Loucy (cell line): ENCODE measurements around the gene ZNF248.

Experiments
- H2AFZ ChIP-seq: fragments of 200-600 bp; sonication (generic); 2 replicates; pipeline ENCODE4 v1.6.0; 2016; ENCODE audit warnings: antibody characterized with exemption, mild to moderate bottlenecking, low read length, moderate library complexity
- H3F3A ChIP-seq: fragments of 200-600 bp; 2 replicates; pipeline ENCODE4 v1.6.0; 2016; ENCODE audit warnings: antibody characterized with exemption, low read depth, mild to moderate bottlenecking
- H3K27me3 ChIP-seq: fragments of 200-600 bp; sonication (generic); 2 replicates; pipeline ENCODE4 v1.6.1; 2014; ENCODE audit warnings: low read length, mild to moderate bottlenecking; ENCODE audit not compliant: insufficient read depth, poor library complexity, severe bottlenecking
- H3K36me3 ChIP-seq: fragments of 200-600 bp; sonication (generic); 2 replicates; pipeline ENCODE4 v1.6.1; 2016; ENCODE audit warnings: low read length; ENCODE audit not compliant: insufficient read depth
- H3K4me1 ChIP-seq: fragments of 200-600 bp; sonication (generic); 2 replicates; pipeline ENCODE4 v1.5.1; 2014; ENCODE audit warnings: low read length, mild to moderate bottlenecking; ENCODE audit not compliant: insufficient read depth, poor library complexity, severe bottlenecking
- H3K4me2 ChIP-seq: fragments of 200-600 bp; sonication (generic); 2 replicates; pipeline ENCODE4 v1.6.0; 2014; ENCODE audit warnings: antibody characterized with exemption, low read length, low read depth, mild to moderate bottlenecking; ENCODE audit not compliant: poor library complexity, severe bottlenecking
- H3K4me3 ChIP-seq: fragments of 200-600 bp; sonication (generic); 2 replicates; pipeline ENCODE4 v1.5.1; 2014; ENCODE audit warnings: low read length, mild to moderate bottlenecking, mixed read lengths; ENCODE audit not compliant: poor library complexity, severe bottlenecking
- H3K79me2 ChIP-seq: fragments of 200-600 bp; sonication (generic); 2 replicates; pipeline ENCODE4 v1.6.1; 2014; ENCODE audit warnings: low read length; ENCODE audit not compliant: insufficient read depth
- H3K9ac ChIP-seq: fragments of 200-600 bp; sonication (generic); 2 replicates; pipeline ENCODE4 v1.6.0; 2014; ENCODE audit warnings: mild to moderate bottlenecking, low read depth, low read length, moderate library complexity; ENCODE audit not compliant: poor library complexity, severe bottlenecking
- H3K9me2 ChIP-seq: fragments of 200-600 bp; sonication (generic); replicated peaks from 2 replicates; pipeline ENCODE4 v1.6.1; 2016; ENCODE audit warnings: low read depth, low read length, mixed read lengths
- H3K9me3 ChIP-seq: fragments of 200-600 bp; sonication (generic); 2 replicates; pipeline ENCODE4 v1.6.1; 2014; ENCODE audit warnings: mild to moderate bottlenecking, antibody characterized with exemption, low read length, low read depth; ENCODE audit not compliant: insufficient read depth
- H4K20me1 ChIP-seq: fragments of 200-600 bp; sonication (generic); 2 replicates; pipeline ENCODE4 v1.6.0; 2014; ENCODE audit warnings: antibody characterized with exemption, low read length, mild to moderate bottlenecking; ENCODE audit not compliant: insufficient read depth, poor library complexity, severe bottlenecking
- CTCF ChIP-seq: fragments of 200-600 bp; sonication (generic); conservative IDR thresholded peaks from 2 replicates; pipeline ENCODE4 v1.5.1; 2014; ENCODE audit warnings: mild to moderate bottlenecking, antibody characterized with exemption, low read length
- EZH2phosphoT487 ChIP-seq: fragments of 200-600 bp; IDR thresholded peaks from 2 replicates; pipeline ENCODE4 v1.6.1; 2018; ENCODE audit warnings: antibody characterized with exemption, mild to moderate bottlenecking, moderate library complexity, borderline replicate concordance

ZNF248 gene

GRCh38 chr10:37752334-37752875, 105.0 kb downstream of the ZNF248 start:
- Histone ChIP-seq H3K9ac (no peak overlapping the region), H3K4me3 (no peak overlapping the region), H3K79me2 (no peaks in the 10 kb centered on the region), H2AFZ (no peak overlapping the region), H3K4me1 (no peaks in the 10 kb centered on the region), H3K27me3 (no peaks in the 10 kb centered on the region), H3K36me3 (no peaks in the 10 kb centered on the region), H3F3A (no peaks in the 10 kb centered on the region), H3K9me3 (no peaks in the 10 kb centered on the region), H3K4me2 (no peak overlapping the region), H4K20me1 (no peaks in the 10 kb centered on the region), H3K9me2 (no peaks in the 10 kb centered on the region)
- TF ChIP-seq EZH2phosphoT487 (no peak), CTCF (no peak)

GRCh38 chr10:37748170-37748569, 109.2 kb downstream of the ZNF248 start:
- Histone ChIP-seq H3K9me2 (no peaks in the 10 kb centered on the region), H3K4me3 (no peak overlapping the region), H3K27me3 (no peaks in the 10 kb centered on the region), H3K9me3 (no peaks in the 10 kb centered on the region), H3K9ac (no peak overlapping the region), H3K4me1 (no peaks in the 10 kb centered on the region), H3K4me2 (no peak overlapping the region), H4K20me1 (no peaks in the 10 kb centered on the region), H3K36me3 (no peaks in the 10 kb centered on the region), H3F3A (no peaks in the 10 kb centered on the region), H2AFZ (no peak overlapping the region), H3K79me2 (no peaks in the 10 kb centered on the region)
- no peak for TF ChIP-seq EZH2phosphoT487
- TF ChIP-seq CTCF = no peak

- Histone ChIP-seq H2AFZ (no peak overlapping the region), H3K79me2 (no peaks in the 10 kb centered on the region), H3K9me2 (no peaks in the 10 kb centered on the region), H3F3A (no peaks in the 10 kb centered on the region), H3K4me3 (no peak overlapping the region), H3K9ac (no peak overlapping the region), H3K9me3 (no peaks in the 10 kb centered on the region), H4K20me1 (no peaks in the 10 kb centered on the region), H3K4me2 (no peak overlapping the region), H3K4me1 (no peaks in the 10 kb centered on the region), H3K27me3 (no peaks in the 10 kb centered on the region), H3K36me3 (no peaks in the 10 kb centered on the region)
- TF ChIP-seq CTCF (no peak), EZH2phosphoT487 (no peak)
Observed at GRCh38 chr10:37747081-37747480, 110.3 kb downstream of the ZNF248 start.
